GM21529 (cell line): ENCODE results near the gene ASS1.

ENCODE experiments used
- ATAC-seq: cut with Tn5 transposase; IDR thresholded peaks from one replicate; pipeline ENCODE4 v1.9.1; 2021; ENCODE audit not compliant: unreplicated experiment

Gene ASS1

GRCh38 chr9:130452835-130453234 lies 8.1 kb downstream of the ASS1 start:
- no peak for ATAC-seq

DNA sequence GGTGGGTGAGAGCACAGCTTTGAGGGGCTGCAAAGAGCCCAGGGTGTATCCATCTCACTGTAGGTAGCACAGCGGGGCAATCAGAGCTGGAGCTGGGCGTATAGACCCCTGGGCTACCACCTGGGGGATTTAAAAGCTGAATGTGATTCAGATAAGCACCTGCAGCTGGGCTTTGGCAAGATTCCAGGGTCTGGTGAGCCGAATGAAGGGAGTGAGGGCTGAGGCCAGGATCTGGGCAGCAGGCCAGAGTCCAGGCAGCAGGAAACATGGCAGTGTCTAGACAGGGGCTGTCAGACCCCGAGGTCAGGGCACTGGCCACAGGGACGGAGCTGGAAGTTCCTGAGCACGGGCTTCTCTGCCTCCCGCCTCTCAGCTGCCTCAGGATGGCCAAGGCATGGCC lies 8.7 kb downstream of the ASS1 start:
- no peak for ATAC-seq

GRCh38 chr9:130454096-130454811 lies 9.5 kb downstream of the ASS1 start:
- ATAC-seq: no peak

DNA sequence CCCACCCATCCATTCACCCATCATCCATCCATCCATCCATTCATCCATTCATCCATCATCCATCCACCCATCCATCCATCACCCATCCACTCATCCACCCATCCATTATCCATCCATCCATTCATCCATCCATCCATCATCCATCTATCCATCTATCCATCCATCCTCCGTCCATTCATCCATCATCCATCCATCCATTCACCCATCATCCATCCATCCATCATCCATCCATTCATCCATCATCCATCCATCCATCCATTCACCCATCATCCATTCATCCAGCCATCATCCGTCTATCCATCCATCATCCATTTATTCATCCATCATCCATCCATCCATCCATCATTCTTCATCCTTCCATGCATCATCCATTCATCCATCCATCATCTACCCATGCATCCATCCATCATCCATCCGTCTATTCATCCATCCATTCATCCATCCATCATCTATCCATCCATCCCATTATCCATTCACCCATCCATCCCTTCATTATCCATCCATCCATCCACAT lies 10.1 kb downstream of the ASS1 start:
- no peak for ATAC-seq

DNA sequence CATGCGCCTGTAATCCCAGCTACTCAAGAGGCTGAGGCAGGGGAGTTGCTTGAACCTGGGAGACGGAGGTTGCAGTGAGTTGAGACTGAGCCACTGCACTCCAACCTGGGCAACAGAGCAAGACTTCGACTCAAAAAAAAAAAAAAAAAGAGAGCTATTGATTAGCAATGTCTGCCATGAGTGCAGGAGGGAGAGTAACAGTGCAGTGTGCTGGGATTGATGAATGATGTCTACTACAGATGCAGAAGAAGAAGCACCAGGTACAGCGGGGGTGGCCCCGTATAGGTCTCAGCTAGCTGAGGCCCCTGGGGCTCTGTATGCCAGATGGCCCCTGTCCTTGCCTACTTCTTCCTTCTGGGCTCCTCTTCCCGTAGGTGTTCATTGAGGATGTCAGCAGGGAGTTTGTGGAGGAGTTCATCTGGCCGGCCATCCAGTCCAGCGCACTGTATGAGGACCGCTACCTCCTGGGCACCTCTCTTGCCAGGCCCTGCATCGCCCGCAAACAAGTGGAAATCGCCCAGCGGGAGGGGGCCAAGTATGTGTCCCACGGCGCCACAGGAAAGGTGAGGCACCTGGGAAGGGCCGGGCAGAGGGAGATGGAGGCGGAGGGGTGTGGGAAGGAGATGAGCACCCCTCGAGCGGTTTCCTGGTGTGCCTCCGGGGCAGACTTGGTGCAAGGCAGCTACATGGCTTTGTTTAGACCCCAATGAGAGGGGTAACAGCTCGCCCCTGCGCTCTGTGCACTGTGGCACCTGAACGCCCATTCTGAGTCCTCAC lies 13.5 kb downstream of the ASS1 start:
- no peak for ATAC-seq

DNA sequence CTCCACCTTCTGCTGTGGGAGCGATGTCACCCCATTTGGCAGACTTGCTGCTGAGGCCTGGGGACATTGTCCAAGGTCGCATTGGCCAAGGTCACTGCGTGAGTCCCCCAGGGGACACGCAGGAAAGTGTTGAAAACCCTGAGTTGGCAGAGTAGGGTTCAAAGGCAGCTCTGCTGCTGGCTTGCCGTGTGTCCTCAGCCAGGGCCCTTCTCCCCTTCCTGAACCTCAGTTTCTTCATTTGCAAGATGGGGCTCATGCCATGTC lies 14.0 kb downstream of the ASS1 start:
- ATAC-seq: no peak

- ATAC-seq: no peak
Measured at GRCh38 chr9:130459151-130459550, 14.4 kb downstream of the ASS1 start.

DNA sequence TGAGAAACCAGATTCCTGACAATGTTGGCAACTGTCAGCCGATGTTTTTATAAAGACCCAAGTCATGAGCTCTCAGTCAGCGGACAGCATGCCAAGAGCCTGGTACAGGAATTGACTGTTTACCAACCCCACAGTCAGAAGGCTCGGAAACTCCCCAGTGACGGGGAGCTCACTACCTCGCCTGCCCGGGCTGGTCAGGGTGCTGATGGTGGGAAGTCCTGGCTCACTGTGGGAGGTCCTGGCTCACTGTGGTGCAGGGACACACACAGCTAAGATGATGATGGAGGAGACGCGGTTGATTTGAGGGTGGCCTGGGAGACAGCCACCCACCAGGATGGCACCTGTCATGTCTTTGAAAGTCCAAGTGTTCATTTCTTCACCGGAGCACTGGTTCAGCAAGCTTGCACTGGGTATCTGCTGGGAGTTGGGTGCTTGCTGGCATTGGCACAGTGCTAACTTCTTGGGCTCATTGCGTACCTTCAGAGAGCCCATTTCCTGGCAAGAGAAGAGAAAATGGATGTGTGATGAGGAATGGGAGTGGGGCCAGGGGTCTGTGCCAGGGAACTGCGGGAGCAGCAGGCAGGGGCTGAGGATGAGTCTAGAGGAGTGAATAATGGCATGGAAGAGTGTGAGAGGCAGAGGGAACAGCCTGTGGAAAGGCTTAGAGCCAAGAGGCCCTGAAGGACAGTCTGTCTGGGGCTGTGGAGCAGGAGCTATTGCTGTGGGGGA lies 15.3 kb downstream of the ASS1 start:
- no peak for ATAC-seq

DNA sequence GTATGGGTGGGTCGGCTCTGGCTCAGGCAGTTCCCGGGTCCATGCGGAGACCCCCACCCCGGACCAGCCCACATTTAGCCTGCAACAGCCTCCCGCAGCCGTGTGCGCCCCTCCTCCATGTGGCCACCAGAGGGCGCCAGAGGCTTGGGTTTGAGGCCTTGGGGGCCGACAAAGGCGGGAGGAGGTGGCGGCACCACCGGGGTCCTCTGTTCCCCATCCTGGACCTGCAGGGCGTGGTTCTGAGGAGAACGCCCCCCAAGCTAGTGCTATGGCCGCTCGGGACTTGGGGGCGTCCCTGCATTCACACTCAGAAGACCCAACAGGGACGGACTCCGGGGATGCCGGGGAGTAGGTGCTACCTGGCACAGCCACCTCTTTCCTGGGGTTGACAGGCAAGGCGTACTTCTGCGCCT lies 16.5 kb downstream of the ASS1 start:
- ATAC-seq: no peak

DNA sequence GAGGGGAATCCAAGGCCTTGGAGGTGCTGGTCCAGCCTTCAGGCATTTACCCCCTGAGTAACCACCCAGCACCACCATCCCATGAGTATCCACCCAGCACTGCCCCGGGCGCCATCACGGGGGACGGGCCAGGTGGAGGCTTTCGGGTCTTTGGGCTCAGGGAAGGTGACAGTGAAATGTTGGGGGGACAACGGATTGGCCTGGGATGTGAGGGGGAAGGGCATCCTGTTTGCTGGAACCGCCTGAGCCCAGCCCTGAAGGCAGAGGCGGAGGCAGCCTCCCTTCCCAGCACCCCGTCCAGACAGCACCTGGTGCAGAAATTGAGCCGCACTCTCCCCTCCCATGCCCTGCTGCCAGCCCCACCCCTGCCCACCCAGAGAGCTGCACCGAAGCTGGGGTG lies 17.0 kb downstream of the ASS1 start:
- no peak for ATAC-seq

- no peak for ATAC-seq
Measured at GRCh38 chr9:130462685-130463540, 18.2 kb downstream of the ASS1 start.

DNA sequence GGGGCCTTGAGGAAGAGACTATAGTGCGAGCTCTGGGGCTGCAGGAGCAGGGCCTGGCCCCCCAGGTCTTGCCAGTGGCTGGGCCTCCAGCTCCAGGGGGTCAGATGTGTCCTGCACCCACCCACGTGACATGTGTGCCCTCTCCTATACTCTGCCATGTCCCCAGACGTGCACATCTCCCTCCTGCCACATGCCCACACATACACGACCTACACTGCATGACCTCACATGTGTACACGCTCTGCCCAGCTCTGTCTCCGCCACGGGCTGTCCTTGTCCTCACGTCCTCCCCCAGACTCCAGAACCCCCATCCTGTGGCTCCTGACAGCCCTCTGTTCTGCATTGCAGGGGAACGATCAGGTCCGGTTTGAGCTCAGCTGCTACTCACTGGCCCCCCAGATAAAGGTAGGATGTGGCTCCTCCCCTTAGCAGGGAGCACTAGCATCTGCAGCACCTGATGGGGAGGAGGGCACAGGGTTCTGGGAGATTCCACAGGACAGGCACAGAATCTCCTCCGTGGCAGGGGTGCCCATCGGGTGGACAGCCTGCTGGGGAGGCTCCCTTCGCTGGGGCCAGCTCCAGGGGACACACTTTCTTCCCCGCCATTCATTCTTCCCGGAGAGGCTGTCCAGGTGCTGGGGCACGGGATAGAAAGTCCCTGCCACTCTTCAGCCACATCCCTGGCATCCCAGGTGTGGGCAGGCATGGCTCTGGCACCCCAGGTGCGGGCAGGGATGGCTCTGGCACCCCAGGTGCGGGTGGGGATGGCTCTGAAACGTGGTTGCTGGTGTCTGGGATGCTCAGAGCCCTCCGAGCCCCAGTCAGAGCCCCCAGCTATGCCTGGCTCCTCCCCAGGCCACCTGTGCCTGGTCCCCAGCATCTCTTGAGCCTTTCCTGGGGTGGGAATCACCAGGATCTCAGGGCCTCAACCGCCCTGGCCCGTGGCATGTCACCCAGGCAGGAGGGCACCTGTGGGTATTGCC lies 19.3 kb downstream of the ASS1 start:
- no peak for ATAC-seq

GRCh38 chr9:130465383-130466096 lies 20.8 kb downstream of the ASS1 start:
- ATAC-seq: no peak

- no peak for ATAC-seq
Measured at GRCh38 chr9:130466537-130467217, 21.9 kb downstream of the ASS1 start.

DNA sequence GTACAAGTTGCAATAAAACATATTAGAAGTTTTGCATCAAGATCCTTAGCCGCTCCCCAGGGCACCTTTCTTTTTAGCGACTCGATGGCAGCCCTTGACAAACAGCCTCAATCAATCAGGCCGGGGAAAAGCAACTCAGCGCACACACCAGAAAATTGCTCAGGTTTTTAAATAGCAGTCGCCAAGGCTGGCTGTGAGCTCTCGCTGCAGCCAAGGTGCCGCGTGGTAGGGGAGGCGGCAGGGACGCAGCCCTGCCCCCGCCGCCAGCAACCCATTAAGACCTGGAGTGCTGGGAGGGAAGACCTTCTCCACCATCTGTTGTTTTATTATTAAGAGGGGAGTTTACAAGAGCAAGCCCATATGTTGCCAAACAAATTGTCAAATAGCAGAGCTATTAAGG lies 22.6 kb downstream of the ASS1 start:
- ATAC-seq: no peak

DNA sequence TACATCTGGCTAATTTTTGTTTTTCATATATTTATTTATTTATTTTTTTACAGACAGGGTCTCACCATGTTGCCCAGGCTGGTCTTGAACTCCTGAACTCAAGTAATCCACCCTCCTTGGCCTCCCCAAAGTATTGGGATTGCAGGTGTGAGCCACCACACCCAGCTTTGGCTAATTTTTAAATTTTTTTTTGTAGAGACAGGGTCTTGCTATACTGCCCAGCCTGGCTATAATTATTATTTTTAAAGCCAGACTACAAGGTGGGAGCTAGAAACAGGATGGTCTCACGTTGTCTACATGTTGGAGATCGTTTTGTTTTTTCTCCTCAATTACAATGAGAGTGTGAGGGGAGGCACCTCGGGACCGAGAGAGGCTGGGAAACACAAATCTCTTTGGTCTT lies 23.8 kb downstream of the ASS1 start:
- no peak for ATAC-seq

- no peak for ATAC-seq
Measured at GRCh38 chr9:130470269-130470668, 25.5 kb downstream of the ASS1 start.

GRCh38 chr9:130470950-130471349 lies 26.2 kb downstream of the ASS1 start:
- ATAC-seq: no peak
